HL-60 (cell line): ENCODE data around the gene PIM2.

Experiments
- DNase-seq, 2 experiments: peaks; one replicate each; pipeline ENCODE4 v3.0.0-alpha.2; 2010 to 2020; ENCODE audit warnings: low read depth in 1 of 2, low spot score in 1 of 2
- H3K27ac ChIP-seq: fragments of 250-450 bp; sonication (Bioruptor Pico); replicated peaks from 2 replicates; pipeline ENCODE4 v1.5.1; 2020; ENCODE audit warnings: mild to moderate bottlenecking, moderate library complexity
- H3K27me3 ChIP-seq: fragments of 250-450 bp; sonication (Bioruptor Pico); 2 replicates; pipeline ENCODE4 v1.5.1; 2021; ENCODE audit warnings: mild to moderate bottlenecking, moderate library complexity; ENCODE audit not compliant: insufficient read depth, poor library complexity, severe bottlenecking
- H3K4me3 ChIP-seq: replicated peaks from 2 replicates; pipeline ENCODE4 v1.5.1; 2011; ENCODE audit warnings: mild to moderate bottlenecking, control low read depth, low read length; ENCODE audit not compliant: insufficient read depth
- CTCF ChIP-seq: IDR thresholded peaks from one replicate; pipeline ENCODE4 v1.5.1; 2011; ENCODE audit warnings: low read length, control low read depth, inconsistent platforms; ENCODE audit not compliant: insufficient read depth
- GABPA ChIP-seq: IDR thresholded peaks from 2 replicates; pipeline ENCODE4 v1.6.1; 2012; ENCODE audit warnings: low read depth
- POLR2AphosphoS5 ChIP-seq: IDR thresholded peaks from 2 replicates; pipeline ENCODE4 v1.6.1; 2012; ENCODE audit warnings: low read depth
- REST ChIP-seq: IDR thresholded peaks from 2 replicates; pipeline ENCODE4 v1.6.1; 2012; ENCODE audit warnings: low read depth; ENCODE audit not compliant: insufficient replicate concordance
- SPI1 ChIP-seq: IDR thresholded peaks from 2 replicates; pipeline ENCODE4 v1.6.1; 2012; ENCODE audit warnings: low read depth, mild to moderate bottlenecking, borderline replicate concordance

The PIM2 gene

GRCh38 chrX:48904180-48904579, 14.6 kb downstream of the PIM2 start:
- TF ChIP-seq SPI1: no peak
- no peak for TF ChIP-seq GABPA
- TF ChIP-seq POLR2AphosphoS5: no peak
- no peak for TF ChIP-seq CTCF
- TF ChIP-seq REST: no peak
- no peak overlapping the region for H3K4me3 ChIP-seq
- no peak overlapping the region for H3K27ac ChIP-seq
- no peaks in the 10 kb centered on the region for H3K27me3 ChIP-seq
- no peak for DNase-seq

GRCh38 chrX:48903290-48903689, 15.5 kb downstream of the PIM2 start:
- TF ChIP-seq REST: no peak
- TF ChIP-seq CTCF: no peak
- no peak for TF ChIP-seq SPI1
- TF ChIP-seq GABPA: no peak
- no peak for TF ChIP-seq POLR2AphosphoS5
- no peak overlapping the region for H3K27ac ChIP-seq
- H3K4me3 ChIP-seq: no peak overlapping the region
- no peak for DNase-seq
- no peaks in the 10 kb centered on the region for H3K27me3 ChIP-seq

- H3K4me3 ChIP-seq: no peak overlapping the region
- no peak overlapping the region for H3K27ac ChIP-seq
- H3K27me3 ChIP-seq: no peaks in the 10 kb centered on the region
- TF ChIP-seq CTCF: no peak
- TF ChIP-seq REST: no peak
- no peak for TF ChIP-seq GABPA
- no peak for TF ChIP-seq SPI1
- TF ChIP-seq POLR2AphosphoS5: no peak
- no peak for DNase-seq
Measured at GRCh38 chrX:48902776-48903175, 16.0 kb downstream of the PIM2 start.
